ENCODE data around the gene SLC4A4. TPM values are rescaled to one million over a fixed set of nuclear protein-coding genes. Genes with fewer than 3 reads are reported as not detected.

The SLC4A4 gene
- total and polyA plus RNA-seq, 2 of the 8 experiments (the other 6 are each of a cell fraction or from before 2014, with no cell fraction given): 0.67 to 2.8 TPM

- Histone ChIP-seq H3K36me3 (ENCODE audit: control insufficient read depth in 2 of 4, insufficient read depth in 4 of 4, low read length in 3 of 4) (no peaks in the 10 kb centered on the region), H4K20me1 (replicated peaks in 1 of 2; ENCODE audit: control insufficient read depth in 1 of 2, insufficient read depth in 2 of 2, low read length in 2 of 2) (no peaks in the 10 kb centered on the region), H3K9ac (replicated peaks in 1 of 4; ENCODE audit: extremely low read depth in 1 of 4, low read depth in 3 of 4, low read length in 3 of 4) (no peak overlapping the region), H3K56ac (replicated peaks; ENCODE audit: insufficient read length, low read depth, low read length) (no peak overlapping the region), H3K18ac (ENCODE audit: extremely low read depth, low read length) (no peak overlapping the region), H2BK120ac (replicated peaks; ENCODE audit: low read depth, low read length) (no peak overlapping the region), H4K91ac (replicated peaks; ENCODE audit: insufficient read length, low read length) (no peak overlapping the region), H3K4me3 (ENCODE audit: extremely low read depth in 1 of 4, insufficient read depth in 2 of 4, low read depth in 3 of 4, low read length in 4 of 4) (no peak overlapping the region), H3K23me2 (ENCODE audit: low read depth, low read length) (no peaks in the 10 kb centered on the region), H3K79me2 (ENCODE audit: control insufficient read depth in 1 of 2, insufficient read depth in 2 of 2, low read length in 2 of 2) (no peaks in the 10 kb centered on the region; a peak in 1 of 4 replicates), H3K27me3 (replicated peaks in 1 of 4; ENCODE audit: control insufficient read depth in 3 of 4, extremely low read depth in 1 of 4, insufficient read depth in 3 of 4, low read length in 3 of 4) (no peaks in the 10 kb centered on the region; a peak in 1 of 7 replicates), H2BK15ac (ENCODE audit: low read length) (no peak overlapping the region), H3K14ac (ENCODE audit: insufficient read length) (no peak overlapping the region), H2BK5ac (ENCODE audit: low read depth, low read length) (no peak overlapping the region), H2BK20ac (ENCODE audit: low read length) (no peak overlapping the region), H3K79me1 (ENCODE audit: low read depth, low read length) (no peaks in the 10 kb centered on the region), H2AFZ (ENCODE audit: low read length) (no peak overlapping the region), H3K4me1 (replicated peaks in 1 of 4; ENCODE audit: control insufficient read depth in 3 of 4, insufficient read depth in 4 of 4, low read length in 3 of 4) (peaks cover 0 to 2% (median 0%) of the 10 kb centered on the region in 4 experiments; a peak in 1 of 7 replicates), H3K9me3 (ENCODE audit: insufficient read depth in 2 of 2, low read depth in 1 of 2, low read length in 1 of 2) (no peaks in the 10 kb centered on the region), H2AK5ac (ENCODE audit: low read depth, low read length) (no peak overlapping the region), H3K23ac (ENCODE audit: insufficient read length) (no peak overlapping the region), H2BK12ac (ENCODE audit: low read depth, low read length) (no peak overlapping the region), H3K27ac (ENCODE audit: low read depth, low read length) (no peak overlapping the region), H4K5ac (ENCODE audit: insufficient read length, low read depth, low read length) (no peak overlapping the region), H3K4me2 (ENCODE audit: insufficient read depth in 1 of 2, low read depth in 2 of 2, low read length in 2 of 2) (no peak overlapping the region), H4K8ac (ENCODE audit: extremely low read depth, insufficient read depth, low read length) (no peak overlapping the region), H3K4ac (replicated peaks; ENCODE audit: insufficient read length, low read depth, low read length) (no peak overlapping the region)
- DNase-seq (ENCODE audit: low read depth in 1 of 2, low spot score in 2 of 2) (no peak), FAIRE-seq (no peak)
- ChIA-PET POLR2A (ENCODE audit: partially characterized antibody) (no interaction called here), CTCF (ENCODE audit: partially characterized antibody) (interaction anchor here (0.9 to 1.6 kb wide), 3 partner anchors 9 to 315 kb away, joined by 3 to 4 read pairs (median 3); no protein-coding TSS in a partner anchor)
- TF ChIP-seq CHD1 (IDR thresholded peaks at IDR 0.05; ENCODE audit: low read depth, low read length): no peak
- TF ChIP-seq POLR2AphosphoS5 (IDR thresholded peaks at IDR 0.05; ENCODE audit: low read depth, low read length): no peak
- no peak for TF ChIP-seq CBX8 (IDR thresholded peaks at IDR 0.05; ENCODE audit: borderline replicate concordance, low read depth, low read length)
- TF ChIP-seq KDM5A (IDR thresholded peaks at IDR 0.05; ENCODE audit: low read length): no peak
- TF ChIP-seq TBP (IDR thresholded peaks at IDR 0.05; ENCODE audit: low read depth, low read length): no peak
- WGBS, 2 experiments (ENCODE audit: extremely low coverage in 1 of 2, insufficient coverage in 1 of 2, insufficient read length in 1 of 2, insufficient replicate concordance in 2 of 2, low coverage in 1 of 2, low lambda C conversion rate in 2 of 2, missing lambda C conversion rate in 1 of 2): 61% methylated on average over 3 of the region's 3 CpGs; no CpG with 5 or more reads in 1 of the 2 experiments
Measured at GRCh38 chr4:71545168-71545567, 206.3 kb downstream of the SLC4A4 start.

Measured in H1 (cell line).